AG09319 (cell line): ENCODE data around the gene ETV3L.

Experiments used
- DNase-seq: peaks from one replicate; pipeline ENCODE4 v3.0.0-alpha.2; 2010; ENCODE audit warnings: low read depth; ENCODE audit errors: extremely low read depth
- TF ChIP-seq, protein P1 (sequence below): IDR thresholded peaks from 2 replicates; pipeline ENCODE4 v1.5.1; 2011; ENCODE audit warnings: low read depth, mild to moderate bottlenecking, inconsistent platforms, low read length, moderate library complexity

The ETV3L gene

DNA sequence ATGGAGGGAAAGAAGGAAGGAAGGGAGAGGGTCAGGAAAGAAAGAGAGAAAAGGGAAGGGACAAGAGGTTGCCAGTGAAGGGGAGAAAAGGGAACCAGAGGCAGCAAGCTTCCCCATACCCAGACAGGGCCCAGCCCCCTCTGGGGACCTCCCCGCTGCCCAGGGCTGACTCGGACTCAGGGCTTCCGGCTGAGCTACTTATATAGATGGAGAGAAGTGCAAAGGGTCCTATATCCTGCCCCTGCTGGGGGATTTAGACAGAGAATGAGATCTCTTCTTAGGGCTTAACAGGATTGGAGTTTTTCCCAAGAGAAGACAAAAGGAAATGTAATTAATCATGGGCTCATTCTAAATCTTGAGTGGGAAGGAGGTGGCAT, at the start of gene ETV3L:
TSS of gene ETV3L (minus strand) at position 176 of the 377 bp plus-strand sequence. CDS start 285 bp downstream, outside the sequence.
- no peak for DNase-seq
- TF ChIP-seq, protein P1, sequence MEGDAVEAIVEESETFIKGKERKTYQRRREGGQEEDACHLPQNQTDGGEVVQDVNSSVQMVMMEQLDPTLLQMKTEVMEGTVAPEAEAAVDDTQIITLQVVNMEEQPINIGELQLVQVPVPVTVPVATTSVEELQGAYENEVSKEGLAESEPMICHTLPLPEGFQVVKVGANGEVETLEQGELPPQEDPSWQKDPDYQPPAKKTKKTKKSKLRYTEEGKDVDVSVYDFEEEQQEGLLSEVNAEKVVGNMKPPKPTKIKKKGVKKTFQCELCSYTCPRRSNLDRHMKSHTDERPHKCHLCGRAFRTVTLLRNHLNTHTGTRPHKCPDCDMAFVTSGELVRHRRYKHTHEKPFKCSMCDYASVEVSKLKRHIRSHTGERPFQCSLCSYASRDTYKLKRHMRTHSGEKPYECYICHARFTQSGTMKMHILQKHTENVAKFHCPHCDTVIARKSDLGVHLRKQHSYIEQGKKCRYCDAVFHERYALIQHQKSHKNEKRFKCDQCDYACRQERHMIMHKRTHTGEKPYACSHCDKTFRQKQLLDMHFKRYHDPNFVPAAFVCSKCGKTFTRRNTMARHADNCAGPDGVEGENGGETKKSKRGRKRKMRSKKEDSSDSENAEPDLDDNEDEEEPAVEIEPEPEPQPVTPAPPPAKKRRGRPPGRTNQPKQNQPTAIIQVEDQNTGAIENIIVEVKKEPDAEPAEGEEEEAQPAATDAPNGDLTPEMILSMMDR, result no peak

DNA sequence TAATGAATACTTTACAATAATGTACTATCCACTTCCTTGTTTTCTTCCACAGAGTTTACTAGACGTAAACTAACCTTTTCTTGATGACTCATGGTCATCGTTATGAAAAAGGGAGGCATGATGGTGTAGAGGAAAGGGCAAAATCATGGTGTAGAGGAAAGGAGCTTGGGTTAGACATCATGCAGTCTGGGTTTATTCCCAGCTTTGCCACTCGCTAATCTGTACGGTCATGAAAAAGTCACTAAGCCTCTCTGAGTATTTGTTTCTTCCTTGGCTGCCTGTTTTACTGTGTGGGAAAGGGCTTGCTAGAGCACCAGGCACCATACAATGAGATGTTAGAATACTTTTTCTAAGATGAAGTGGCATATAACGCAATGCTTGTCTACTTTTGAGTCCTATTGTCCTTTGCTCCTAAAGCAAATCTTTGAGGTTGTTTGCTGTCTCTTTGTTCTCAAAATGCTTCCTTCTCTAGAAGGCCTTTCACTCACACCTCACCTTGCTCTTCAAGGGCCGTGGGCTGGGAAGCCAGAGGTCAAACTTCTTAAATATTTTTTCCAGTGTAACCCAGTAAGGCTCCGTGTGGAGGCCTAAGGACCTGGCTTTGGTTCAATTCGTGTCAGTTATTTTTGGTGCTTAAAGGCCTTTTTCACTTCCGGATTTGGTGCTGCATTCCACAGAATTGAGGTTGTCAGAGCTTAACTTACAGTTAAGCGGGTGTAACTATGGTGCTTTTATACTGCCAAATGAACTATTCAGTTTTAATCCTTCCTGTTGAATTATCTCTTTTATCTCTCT, 48.5 kb upstream of the ETV3L start:
- no peak for DNase-seq
- TF ChIP-seq, protein P1, result no peak

DNA sequence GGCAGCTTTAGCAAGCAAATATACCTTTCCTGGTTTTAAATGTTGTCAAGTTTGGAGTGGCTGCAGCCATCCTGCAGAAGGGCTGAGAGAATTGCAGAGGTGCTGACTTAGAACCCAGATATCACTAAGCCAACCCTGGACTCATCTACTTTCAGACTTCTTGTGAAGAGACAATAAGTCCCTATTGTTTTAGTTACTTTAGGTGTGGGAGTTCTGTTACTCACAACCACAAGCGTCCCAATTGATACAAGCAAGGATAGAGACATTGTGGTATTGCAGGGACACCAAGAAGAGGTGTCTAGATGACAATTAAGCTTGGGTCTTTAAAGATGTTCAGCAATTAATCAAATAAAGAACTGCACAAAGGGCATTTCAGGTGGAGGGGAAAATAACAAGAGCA, 47.4 kb upstream of the ETV3L start:
- TF ChIP-seq, protein P1, result no peak
- no peak for DNase-seq

DNA sequence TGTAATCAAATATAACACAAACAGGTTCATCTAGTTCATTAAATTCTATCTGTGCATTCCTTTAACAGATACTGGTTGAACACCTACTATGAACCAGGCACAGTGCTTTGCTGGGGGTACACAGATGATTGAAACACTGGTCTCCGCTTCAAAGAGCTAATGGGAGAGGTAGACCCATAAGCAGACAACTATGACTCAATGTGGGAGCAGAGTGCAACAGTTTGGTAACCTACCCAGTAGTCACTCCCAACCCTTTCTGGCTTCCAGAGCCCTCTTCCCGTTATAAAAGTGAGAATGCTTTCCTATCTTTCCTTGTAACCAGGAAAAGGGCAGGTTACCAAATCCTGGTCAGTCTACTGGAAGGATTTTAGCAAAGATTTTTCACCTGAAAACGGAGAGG, 46.6 kb upstream of the ETV3L start:
- TF ChIP-seq, protein P1, result no peak
- DNase-seq, result no peak

DNA sequence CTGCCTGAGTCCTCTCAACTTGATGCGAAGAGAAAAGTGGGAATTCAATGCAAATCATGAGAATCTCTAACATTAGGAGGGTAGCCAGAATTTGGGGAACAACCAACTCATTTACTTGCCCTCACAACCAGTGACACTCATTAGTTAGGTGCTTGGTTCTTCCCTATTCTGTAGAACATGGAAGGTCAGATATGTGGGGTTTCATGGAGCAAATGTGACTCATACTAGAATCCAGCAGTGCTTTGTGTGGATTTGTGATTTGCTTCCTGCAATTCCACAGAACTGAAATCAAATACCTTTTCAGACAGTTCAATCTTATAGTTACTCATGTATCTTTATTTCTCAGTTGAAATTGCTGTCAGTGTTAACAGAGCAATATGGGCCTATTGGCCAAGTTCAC, 45.5 kb upstream of the ETV3L start:
- TF ChIP-seq, protein P1, result no peak
- no peak for DNase-seq

DNA sequence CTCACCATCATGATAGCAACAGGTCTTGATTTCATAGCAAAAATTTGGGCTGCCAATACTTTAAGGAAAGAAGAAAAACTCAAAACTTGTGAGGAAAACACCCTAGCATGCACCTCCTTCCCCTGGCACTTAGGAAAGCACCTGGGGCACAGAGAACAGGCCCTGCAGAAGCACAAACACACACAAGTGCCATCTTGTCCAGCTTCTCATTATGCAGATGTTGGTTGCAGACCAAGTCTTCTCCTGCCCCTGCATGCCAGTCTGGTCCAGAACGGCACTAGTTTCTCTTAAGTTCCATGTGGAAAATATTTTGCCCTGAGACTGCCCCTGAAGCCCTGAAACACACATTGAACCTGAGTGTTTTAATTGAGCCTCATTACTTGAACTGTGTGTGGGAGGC, 44.9 kb upstream of the ETV3L start:
- TF ChIP-seq, protein P1, result no peak
- no peak for DNase-seq

DNA sequence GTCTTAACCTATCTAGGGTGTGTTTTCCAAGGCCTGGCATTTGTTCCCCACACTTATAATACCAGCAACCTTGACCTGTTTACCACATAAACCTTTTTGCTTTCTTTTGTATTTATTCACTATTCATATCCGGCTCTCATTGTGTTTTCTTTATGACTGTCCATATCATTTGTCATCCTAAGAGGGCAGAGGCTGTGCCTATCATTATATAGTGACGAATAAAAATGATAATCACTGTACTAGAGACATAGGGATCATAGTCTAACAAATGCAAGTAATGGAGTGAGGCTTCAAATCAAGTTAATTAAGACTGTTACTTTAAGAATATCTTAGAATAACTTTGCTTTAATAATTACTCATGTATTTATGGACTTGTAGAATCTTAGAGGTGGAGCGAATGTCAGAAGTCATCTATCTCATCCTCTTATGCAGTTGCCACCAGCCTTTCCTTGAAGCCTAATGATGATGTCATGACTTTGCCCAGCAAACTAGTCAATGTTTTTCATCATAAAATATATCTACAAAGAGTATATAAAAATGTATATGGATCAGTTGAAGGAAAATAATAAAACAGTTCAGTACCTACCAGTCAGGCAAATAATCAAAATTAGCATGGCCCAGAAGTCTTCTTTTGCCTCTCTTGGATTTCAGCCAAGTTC, 43.3 kb upstream of the ETV3L start:
- TF ChIP-seq, protein P1, result no peak
- no peak for DNase-seq
